ENCODE results near the gene SYNPO. TPM values are rescaled to one million over a fixed set of nuclear protein-coding genes. Genes with fewer than 3 reads are reported as not detected.

Gene SYNPO
- total RNA-seq, 2 donors from 2014 or later: 32.4 to 62.9 TPM

- H3K4me3 ChIP-seq: no peak overlapping the region
Measured at GRCh38 chr5:150599281-150599680, 41.2 kb upstream of the SYNPO start.

GRCh38 chr5:150599917-150600511, 40.4 kb upstream of the SYNPO start:
- Histone ChIP-seq H3K27me3 (no peaks in the 10 kb centered on the region), H3K36me3 (no peaks in the 10 kb centered on the region), H3K4me1 (peaks cover 7% of the 10 kb centered on the region), H3K9me3 (no peaks in the 10 kb centered on the region), H3K9ac (ENCODE audit: low read depth in 2 of 2, low read length in 2 of 2) (peak overlapping the region in 1 of 2 donors; percentile 29), H3K4me3 (no peak overlapping the region), H3K27ac (no peak overlapping the region)
- intact Hi-C loops (cut with DNase I): no loop called here
- TF ChIP-seq CTCF (IDR thresholded peaks at IDR 0.05): no peak
- peak; percentile 90 for DNase-seq

More at GRCh38 chr5:150599281-150599680, 41.2 kb upstream of the SYNPO start:
- intact Hi-C loops (cut with DNase I): no loop called here
- DNase-seq: no peak
- Histone ChIP-seq H3K4me1 (peaks cover 7% of the 10 kb centered on the region), H3K27ac (no peak overlapping the region), H3K9me3 (no peaks in the 10 kb centered on the region), H3K9ac (ENCODE audit: low read depth in 2 of 2, low read length in 2 of 2) (peak overlapping the region in 1 of 2 donors; percentile 14), H3K27me3 (no peaks in the 10 kb centered on the region), H3K36me3 (no peaks in the 10 kb centered on the region)
- no peak for TF ChIP-seq CTCF (IDR thresholded peaks at IDR 0.05)

GRCh38 chr5:150600616-150601490, 39.6 kb upstream of the SYNPO start:
- Histone ChIP-seq H3K27me3 (no peaks in the 10 kb centered on the region), H3K36me3 (no peaks in the 10 kb centered on the region), H3K4me1 (peaks cover 7% of the 10 kb centered on the region), H3K9me3 (no peaks in the 10 kb centered on the region), H3K27ac (no peak overlapping the region), H3K4me3 (no peak overlapping the region), H3K9ac (ENCODE audit: low read depth in 2 of 2, low read length in 2 of 2) (peak overlapping the region in 1 of 2 donors; percentile 25)
- no peak for DNase-seq
- intact Hi-C loops (cut with DNase I): no loop called here
- no peak for TF ChIP-seq CTCF (IDR thresholded peaks at IDR 0.05)

- no peak for DNase-seq
- intact Hi-C loops (cut with DNase I): no loop called here
- H3K27me3 ChIP-seq: no peaks in the 10 kb centered on the region
- no peak for TF ChIP-seq CTCF (IDR thresholded peaks at IDR 0.05)
- H3K4me1 ChIP-seq: peaks cover 7% of the 10 kb centered on the region
- peak overlapping the region in 1 of 2 donors; percentile 25 for H3K9ac ChIP-seq (ENCODE audit: low read depth in 2 of 2, low read length in 2 of 2)
- no peak overlapping the region for H3K27ac ChIP-seq
- H3K4me3 ChIP-seq: no peak overlapping the region
- H3K36me3 ChIP-seq: no peaks in the 10 kb centered on the region
- H3K9me3 ChIP-seq: no peaks in the 10 kb centered on the region
Measured at GRCh38 chr5:150601491-150602345, 38.7 kb upstream of the SYNPO start.

- Histone ChIP-seq H3K27me3 (no peaks in the 10 kb centered on the region), H3K4me1 (peaks cover 7% of the 10 kb centered on the region), H3K27ac (no peak overlapping the region), H3K36me3 (no peaks in the 10 kb centered on the region), H3K4me3 (no peak overlapping the region), H3K9me3 (no peaks in the 10 kb centered on the region), H3K9ac (ENCODE audit: low read depth in 2 of 2, low read length in 2 of 2) (no peak overlapping the region)
- no peak for DNase-seq
- no peak for TF ChIP-seq CTCF (IDR thresholded peaks at IDR 0.05)
- intact Hi-C loops (cut with DNase I): no loop called here
Measured at GRCh38 chr5:150603052-150603451, 37.4 kb upstream of the SYNPO start.

All from colonic mucosa (tissue), 4 donors.